Measurements from ENCODE around the gene TAS2R40.

- TF ChIP-seq CTCF (IDR thresholded peaks at IDR 0.05) (no peak), POLR2A (IDR thresholded peaks at IDR 0.05) (no peak), EP300 (IDR thresholded peaks at IDR 0.05) (no peak), POLR2AphosphoS5 (IDR thresholded peaks at IDR 0.05) (no peak)
These were observed 14.7 kb downstream of the TAS2R40 start for GRCh38 chr7:143236408-143236990.

Measured in gastroesophageal sphincter (tissue), 3 donors.